H1 (cell line): ENCODE measurements around the gene XPOT. TPM values are rescaled to one million over a fixed set of nuclear protein-coding genes. Genes with fewer than 3 reads are reported as not detected.

Experiments
- CTCF ChIA-PET: fragments of 300-600 bp; sonication (Branson Sonifier 250); formaldehyde crosslinking; loops from one replicate; lab custom pipeline; 2021; ENCODE audit not compliant: partially characterized antibody; lab: Charles Lee
- POLR2A ChIA-PET: fragments of 300-600 bp; sonication (Branson Sonifier 250); formaldehyde crosslinking; loops from one replicate; lab custom pipeline; 2021; ENCODE audit warnings: inconsistent platforms; ENCODE audit not compliant: partially characterized antibody; lab: Charles Lee
- DNase-seq, 2 experiments: peaks; one replicate each; pipeline versions ENCODE4 v3.0.0 to v3.0.0-alpha.2; 2010 to 2022; ENCODE audit warnings: low spot score in 2 of 2, low read depth in 1 of 2, mixed read lengths in 1 of 2
- FAIRE-seq: peaks from 2 replicates; lab custom pipeline; 2011; peaks lifted over from hg19 to GRCh38; lab: Jason Lieb, UNC
- H2AFZ ChIP-seq: 2 replicates; pipeline ENCODE4 v1.8.1; 2012; ENCODE audit warnings: low read length, inconsistent platforms
- H2AK5ac ChIP-seq: 2 replicates; pipeline ENCODE4 v1.6.1; 2013; ENCODE audit warnings: low read depth, low read length
- H2BK120ac ChIP-seq: replicated peaks from 2 replicates; pipeline ENCODE3; 2013; ENCODE audit warnings: low read depth, low read length, inconsistent platforms
- H2BK12ac ChIP-seq: 2 replicates; pipeline ENCODE4 v1.6.1; 2013; ENCODE audit warnings: low read depth, low read length
- H2BK15ac ChIP-seq: 2 replicates; pipeline ENCODE4 v1.6.1; 2013; ENCODE audit warnings: low read length
- H2BK20ac ChIP-seq: 2 replicates; pipeline ENCODE4 v1.6.1; 2013; ENCODE audit warnings: low read length
- H2BK5ac ChIP-seq: 2 replicates; pipeline ENCODE4 v1.6.1; 2013; ENCODE audit warnings: low read depth, low read length
- H3K14ac ChIP-seq: 2 replicates; pipeline ENCODE4 v1.6.1; 2013; ENCODE audit warnings: inconsistent platforms; ENCODE audit not compliant: insufficient read length
- H3K18ac ChIP-seq: 2 replicates; pipeline ENCODE4 v1.6.1; 2013; ENCODE audit warnings: low read length; ENCODE audit errors: extremely low read depth
- H3K23ac ChIP-seq: 2 replicates; pipeline ENCODE4 v1.6.1; 2013; ENCODE audit warnings: inconsistent platforms; ENCODE audit not compliant: insufficient read length
- H3K23me2 ChIP-seq: 2 replicates; pipeline ENCODE4 v1.6.1; 2013; ENCODE audit warnings: low read depth, low read length
- H3K27ac ChIP-seq: 2 replicates; pipeline ENCODE4 v1.6.1; 2011; ENCODE audit warnings: low read depth, low read length, inconsistent platforms
- H3K27me3 ChIP-seq, 4 experiments: replicated peaks in 1 of 4; 1 replicate in 1 of 4; 2 replicates in 3 of 4; pipeline versions ENCODE4 v1.6.1 to v1.8.1; 2011 to 2013; ENCODE audit warnings: low read length in 3 of 4, mild to moderate bottlenecking in 3 of 4, inconsistent platforms in 2 of 4, mixed read lengths in 2 of 4, moderate library complexity in 1 of 4; ENCODE audit not compliant: control insufficient read depth in 3 of 4, insufficient read depth in 3 of 4; ENCODE audit errors: extremely low read depth in 1 of 4
- H3K36me3 ChIP-seq, 4 experiments: 2 replicates each; pipeline versions ENCODE4 v1.6.1 to v1.8.1; 2011 to 2013; ENCODE audit warnings: mild to moderate bottlenecking in 4 of 4, low read length in 3 of 4, moderate library complexity in 2 of 4, control low read depth in 1 of 4, inconsistent platforms in 1 of 4; ENCODE audit not compliant: insufficient read depth in 4 of 4, control insufficient read depth in 2 of 4
- H3K4ac ChIP-seq: replicated peaks from 2 replicates; pipeline ENCODE3; 2013; ENCODE audit warnings: low read length, low read depth, mixed read lengths, inconsistent platforms; ENCODE audit not compliant: insufficient read length
- H3K4me1 ChIP-seq, 4 experiments: replicated peaks in 1 of 4; 1 replicate in 1 of 4; 2 replicates in 3 of 4; pipeline versions ENCODE4 v1.6.1 to v1.8.1; 2011 to 2013; ENCODE audit warnings: low read length in 3 of 4, inconsistent platforms in 2 of 4, mixed read lengths in 1 of 4; ENCODE audit not compliant: insufficient read depth in 4 of 4, control insufficient read depth in 3 of 4
- H3K4me2 ChIP-seq, 2 experiments: 2 replicates each; pipeline versions ENCODE4 v1.6.1 to v1.8.1; 2011 to 2013; ENCODE audit warnings: low read depth in 2 of 2, low read length in 2 of 2, control low read depth in 1 of 2, inconsistent platforms in 1 of 2, mild to moderate bottlenecking in 1 of 2; ENCODE audit not compliant: insufficient read depth in 1 of 2
- H3K4me3 ChIP-seq, 4 experiments: fragments of 200-600, 300-600 bp in 1 of 4; sonication (generic), shearing (Covaris generic), sonication (Bioruptor Twin) in 1 of 4; 2 replicates each; pipeline versions ENCODE4 v1.5.1 to v1.8.1; 2011 to 2016; ENCODE audit warnings: low read length in 4 of 4, low read depth in 3 of 4, control low read depth in 2 of 4, inconsistent platforms in 2 of 4, mild to moderate bottlenecking in 2 of 4, mixed read lengths in 1 of 4, moderate library complexity in 1 of 4; ENCODE audit not compliant: insufficient read depth in 2 of 4; ENCODE audit errors: extremely low read depth in 1 of 4
- H3K56ac ChIP-seq: replicated peaks from 2 replicates; pipeline ENCODE3; 2013; ENCODE audit warnings: low read depth, mild to moderate bottlenecking, mixed read lengths, low read length, inconsistent platforms; ENCODE audit not compliant: insufficient read length
- H3K79me1 ChIP-seq: 2 replicates; pipeline ENCODE4 v1.6.1; 2013; ENCODE audit warnings: low read depth, low read length, control low read depth
- H3K79me2 ChIP-seq, 2 experiments: 2 replicates each; pipeline versions ENCODE4 v1.6.1 to v1.8.1; 2012 to 2013; ENCODE audit warnings: low read length in 2 of 2, mild to moderate bottlenecking in 2 of 2, inconsistent platforms in 1 of 2; ENCODE audit not compliant: insufficient read depth in 2 of 2, control insufficient read depth in 1 of 2
- H3K9ac ChIP-seq, 4 experiments: replicated peaks in 1 of 4; 1 replicate in 1 of 4; 2 replicates in 3 of 4; pipeline versions ENCODE4 v1.6.1 to v1.8.1; 2011 to 2013; ENCODE audit warnings: low read depth in 3 of 4, low read length in 3 of 4, control low read depth in 2 of 4, mild to moderate bottlenecking in 2 of 4, moderate library complexity in 2 of 4, inconsistent platforms in 1 of 4; ENCODE audit errors: extremely low read depth in 1 of 4
- H3K9me3 ChIP-seq, 2 experiments: 2 replicates each; pipeline versions ENCODE4 v1.6.1 to v1.8.1; 2012 to 2013; ENCODE audit warnings: mild to moderate bottlenecking in 2 of 2, moderate library complexity in 2 of 2, control low read depth in 1 of 2, inconsistent platforms in 1 of 2, low read depth in 1 of 2, low read length in 1 of 2, mixed read lengths in 1 of 2; ENCODE audit not compliant: insufficient read depth in 2 of 2
- H4K20me1 ChIP-seq, 2 experiments: replicated peaks in 1 of 2; 2 replicates each; pipeline versions ENCODE3 to v1.8.1; 2011 to 2013; ENCODE audit warnings: inconsistent platforms in 2 of 2, low read length in 2 of 2, mild to moderate bottlenecking in 1 of 2; ENCODE audit not compliant: insufficient read depth in 2 of 2, control insufficient read depth in 1 of 2
- H4K5ac ChIP-seq: 2 replicates; pipeline ENCODE4 v1.6.1; 2013; ENCODE audit warnings: low read length, low read depth, mixed read lengths, inconsistent platforms; ENCODE audit not compliant: insufficient read length
- H4K8ac ChIP-seq: 2 replicates; pipeline ENCODE4 v1.8.0; 2013; ENCODE audit warnings: mild to moderate bottlenecking, moderate library complexity, low read length, inconsistent platforms; ENCODE audit not compliant: insufficient read depth; ENCODE audit errors: extremely low read depth
- H4K91ac ChIP-seq: replicated peaks from 2 replicates; pipeline ENCODE3; 2013; ENCODE audit warnings: low read length, mixed read lengths, inconsistent platforms; ENCODE audit not compliant: insufficient read length
- ASH2L ChIP-seq: fragments of 200-600, 300-600 bp; sonication (generic); IDR thresholded peaks from one replicate; pipeline ENCODE4 v1.7.1; 2017; ENCODE audit warnings: low read length
- CBX8 ChIP-seq: fragments of 300-800, 300-1000 bp; sonication (generic); IDR thresholded peaks from 2 replicates; pipeline ENCODE4 v1.7.1; 2016; ENCODE audit warnings: low read depth, low read length, borderline replicate concordance
- CHD1 ChIP-seq: IDR thresholded peaks from 2 replicates; pipeline ENCODE4 v1.6.1; 2012; ENCODE audit warnings: low read depth, low read length, improper control_type of control experiment
- E2F6 ChIP-seq: IDR thresholded peaks from 2 replicates; pipeline ENCODE4 v1.6.1; 2012; ENCODE audit warnings: inconsistent platforms
- PHF8 ChIP-seq: fragments of 200-600 bp; sonication (generic); conservative IDR thresholded peaks from 2 replicates; pipeline ENCODE4 v1.7.1; 2012; ENCODE audit warnings: low read depth, mild to moderate bottlenecking, inconsistent platforms, low read length, moderate library complexity
- RBBP5 ChIP-seq: IDR thresholded peaks from 2 replicates; pipeline ENCODE4 v1.7.1; 2012; ENCODE audit warnings: low read depth, mild to moderate bottlenecking, inconsistent platforms, low read length, moderate library complexity, borderline replicate concordance
- SRF ChIP-seq: IDR thresholded peaks from 2 replicates; pipeline ENCODE4 v1.6.1; 2011; ENCODE audit warnings: mild to moderate bottlenecking, low read depth, low read length, moderate library complexity
- TAF1 ChIP-seq: IDR thresholded peaks from 2 replicates; pipeline ENCODE4 v1.6.1; 2011; ENCODE audit warnings: mild to moderate bottlenecking, low read depth, low read length
- TAF7 ChIP-seq: optimal IDR thresholded peaks from 2 replicates; pipeline ENCODE3; 2011; ENCODE audit warnings: low read depth, mild to moderate bottlenecking, inconsistent platforms, low read length, moderate library complexity, borderline replicate concordance
- TBP ChIP-seq: IDR thresholded peaks from 2 replicates; pipeline ENCODE4 v1.6.1; 2011; ENCODE audit warnings: low read depth, low read length, improper control_type of control experiment
- WGBS, 2 experiments: shearing (Covaris generic) in 1 of 2; methylation state at CpG; one replicate each; pipeline versions ENCODE4 v1.1.6 to v1.1.7; 2013 to 2015; ENCODE audit warnings: low lambda C conversion rate in 2 of 2, mixed read lengths in 2 of 2, inconsistent platforms in 1 of 2, low coverage in 1 of 2, missing lambda C conversion rate in 1 of 2; ENCODE audit not compliant: insufficient replicate concordance in 2 of 2, insufficient coverage in 1 of 2, insufficient read length in 1 of 2; ENCODE audit errors: extremely low coverage in 1 of 2, missing lambda C conversion rate in 1 of 2; 5-methylcytosine and 5-hydroxymethylcytosine counted together
- polyA plus RNA-seq, 7 experiments: library from polyadenylated mRNA; depleted of rRNA in 3 of 7; stranded (reverse) in 5 of 7; unstranded in 2 of 7; fragments of >200 nt in 5 of 7; fragments of 200-250 nt in 2 of 7; gene quantifications; 1 replicate in 5 of 7; 2 replicates in 1 of 7; 4 replicates in 1 of 7; pipeline versions ENCODE4 v1.2.1 to v1.2.3, GENCODE V29; 2011 to 2013; ENCODE audit warnings: missing spikeins in 2 of 7, mixed read lengths in 2 of 7
- total RNA-seq: library from RNA; stranded (reverse); fragmentation: NEBNext Ultra II Directional; extraction: Animal tissue kit (Norgen Biotek cat#: 25700); gene quantifications from 2 replicates; pipeline ENCODE4 v1.2.1, GENCODE V29; 2021

XPOT gene
- total and polyA plus RNA-seq, 2 of the 8 experiments (the other 6 are each of a cell fraction or from before 2014, with no cell fraction given): 38.8 to 176 TPM

DNA sequence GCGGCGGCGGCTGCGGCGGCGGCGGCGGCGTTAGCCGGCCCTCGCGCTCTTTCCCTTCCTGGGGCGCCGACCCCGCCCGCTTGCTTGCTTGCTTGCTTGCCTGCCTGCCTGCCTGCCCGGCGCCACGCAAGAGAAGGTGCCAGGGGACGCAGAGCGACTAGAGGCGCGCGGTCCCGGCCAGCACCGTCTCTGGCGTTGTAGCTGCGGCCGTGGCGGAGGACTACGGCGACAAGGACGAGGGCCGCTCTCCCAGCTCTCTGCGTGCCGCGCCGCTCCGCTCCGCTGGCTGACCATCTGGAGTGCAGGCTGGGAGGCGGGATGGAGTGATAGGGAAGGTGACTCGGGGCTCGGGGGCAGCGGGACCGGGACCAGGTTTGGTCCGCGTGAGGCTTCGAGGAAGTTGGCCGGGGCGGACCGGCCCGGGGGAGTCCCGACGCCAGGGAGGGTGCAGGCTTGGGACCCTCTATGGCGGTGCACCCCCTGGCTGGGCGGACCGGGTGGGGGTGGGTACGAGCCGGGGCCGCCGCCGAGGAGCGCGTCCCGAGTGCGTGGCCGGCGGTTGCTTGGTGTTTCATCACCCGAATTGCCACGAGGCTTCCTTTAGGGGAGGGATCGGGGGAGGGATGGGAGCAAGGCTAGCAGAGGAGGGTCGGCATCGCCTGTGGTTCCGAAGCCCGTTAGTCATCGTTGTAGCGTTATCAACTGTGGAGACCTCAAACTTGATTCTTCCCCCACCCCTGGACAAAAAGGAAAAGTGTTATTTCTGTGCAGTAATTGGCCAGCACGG, 471 bp downstream of the XPOT start:
- H3K4me3 ChIP-seq: peak overlapping the region; percentile 73 to 96 (median 89)
- H4K5ac ChIP-seq: peak overlapping the region; percentile 97
- H3K4ac ChIP-seq: peak overlapping the region; percentile 91
- peaks cover 15 to 47% of the 10 kb centered on the region in 2 experiments for H3K79me2 ChIP-seq
- peaks cover 0 to 2% (median 0%) of the 10 kb centered on the region in 4 experiments; a peak in 2 of 8 replicates for H3K36me3 ChIP-seq
- FAIRE-seq: no peak
- peaks cover 9% of the 10 kb centered on the region; the same call in 1 of the 2 replicates for H3K23me2 ChIP-seq
- peak overlapping the region; percentile 96 for H4K91ac ChIP-seq
- peak overlapping the region; percentile 97 for H4K8ac ChIP-seq
- peak overlapping the region; percentile 91 to 96 (median 93) for H3K9ac ChIP-seq
- no peak overlapping the region for H2BK20ac ChIP-seq
- peak overlapping the region; percentile 94 for H3K27ac ChIP-seq
- 2% methylated on average over 73 of the region's 78 CpGs; no CpG with 5 or more reads in 1 of the 2 experiments for WGBS, 2 experiments
- 0 out of 2 replicates have a peak overlapping the region, but pooled peaks have one; percentile 29 for H2BK15ac ChIP-seq
- H3K9me3 ChIP-seq: no peaks in the 10 kb centered on the region
- H3K4me2 ChIP-seq: peak overlapping the region; percentile 76 to 94
- peak overlapping the region; percentile 96 for H2AK5ac ChIP-seq
- peak overlapping the region; percentile 95 for H3K18ac ChIP-seq
- peak overlapping the region; percentile 98 for H2BK5ac ChIP-seq
- POLR2A ChIA-PET: interaction anchor here (0.7 to 9.6 kb wide), 26 partner anchors 12 to 207 kb away, joined by 3 to 100 read pairs (median 3); partner anchors contain the start of gene C12orf56
- peaks cover 5 to 11% of the 10 kb centered on the region in 2 experiments for H4K20me1 ChIP-seq
- peaks cover 0 to 5% (median 2%) of the 10 kb centered on the region in 4 experiments; a peak in 3 of 7 replicates for H3K4me1 ChIP-seq
- no peak overlapping the region for H2AFZ ChIP-seq
- no peak overlapping the region for H3K14ac ChIP-seq
- peak in 1 of 2 experiments; percentile 56 for DNase-seq
- CTCF ChIA-PET: interaction anchor here (0.8 kb wide), 1 partner anchor 133 kb away, joined by 3 read pairs; no protein-coding TSS in a partner anchor
- H3K23ac ChIP-seq: no peak overlapping the region
- no peaks in the 10 kb centered on the region for H3K27me3 ChIP-seq
- H3K79me1 ChIP-seq: 0 out of 2 replicates have a peak, but pooled peaks cover 5% of the 10 kb centered on the region
- peak overlapping the region; percentile 82 for H3K56ac ChIP-seq
- H2BK120ac ChIP-seq: no peak overlapping the region
- H2BK12ac ChIP-seq: peak overlapping the region; percentile 95; the same call in 1 of the 2 replicates
- TF ChIP-seq RBBP5: peak; percentile 65; the same call in 1 of the 2 replicates
- no peak for TF ChIP-seq SRF
- peak; percentile 31; the same call in 1 of the 2 replicates for TF ChIP-seq TBP
- peak; percentile 78 for TF ChIP-seq PHF8
- peak; percentile 88 for TF ChIP-seq ASH2L
- peak; percentile 27; the same call in 1 of the 2 replicates for TF ChIP-seq E2F6
- no peak for TF ChIP-seq CBX8
- TF ChIP-seq TAF7: peak; percentile 50
- TF ChIP-seq CHD1: 0 out of 2 replicates have a peak, but pooled peaks have one; percentile 13
- peak; percentile 46; the same call in 1 of the 2 replicates for TF ChIP-seq TAF1
